ENCODE measurements around the gene MAP3K14. TPM values are rescaled to one million over a fixed set of nuclear protein-coding genes. Genes with fewer than 3 reads are reported as not detected.
A peak's percentile ranks its signal among the peaks of the same experiment; 100 is the strongest.

MAP3K14 gene
- total and polyA plus RNA-seq, 2 experiments from 2014 or later: 1.3 to 2.9 TPM

GRCh38 chr17:45218895-45219661, 97.7 kb downstream of the MAP3K14 start:
- Histone ChIP-seq H3K27me3 (peaks cover 62% of the 10 kb centered on the region), H3K4me1 (ENCODE audit: low read depth) (no peaks in the 10 kb centered on the region)

More at GRCh38 chr17:45218895-45219661, 97.7 kb downstream of the MAP3K14 start:
- Histone ChIP-seq H3K9me3 (ENCODE audit: low read depth) (no peaks in the 10 kb centered on the region), H3K4me3 (no peak overlapping the region), H3K27ac (no peak overlapping the region), H3K36me3 (no peaks in the 10 kb centered on the region)
- peak; percentile 85 to 86 for DNase-seq (ENCODE audit: low read depth in 1 of 2, low spot score in 1 of 2)
- peak; percentile 90 for TF ChIP-seq CTCF (IDR thresholded peaks at IDR 0.05; ENCODE audit: low read depth, low read length)

Other genes with a start within 250 kb of the MAP3K14 start
- gene PLCD3, start 184.5 kb downstream of the MAP3K14 start, total RNA-seq: 41.0 and 66.3 TPM in 2 replicates
- gene PLCD3, start 184.5 kb downstream of the MAP3K14 start, polyA plus RNA-seq: 36.0 and 41.7 TPM in 2 replicates
- 16.3 and 29.3 TPM in 2 replicates for gene ACBD4, start 181.3 kb downstream of the MAP3K14 start, total RNA-seq
- 20.5 and 30.5 TPM in 2 replicates for gene ACBD4, start 181.3 kb downstream of the MAP3K14 start, polyA plus RNA-seq
- gene HEXIM1, start 168.5 kb downstream of the MAP3K14 start, total RNA-seq: 20.9 and 34.8 TPM in 2 replicates
- gene HEXIM1, start 168.5 kb downstream of the MAP3K14 start, polyA plus RNA-seq: 17.7 and 17.9 TPM in 2 replicates
- 17.6 and 21.3 TPM in 2 replicates for gene HEXIM2, start 155.1 kb downstream of the MAP3K14 start, total RNA-seq
- gene HEXIM2, start 155.1 kb downstream of the MAP3K14 start, polyA plus RNA-seq: 14.5 and 22.3 TPM in 2 replicates
- gene FMNL1, start 95.1 kb downstream of the MAP3K14 start, total RNA-seq: 0.51 and 0.95 TPM in 2 replicates
- gene FMNL1, start 95.1 kb downstream of the MAP3K14 start, polyA plus RNA-seq: 0.83 and 1.2 TPM in 2 replicates
- gene SPATA32, start 54.9 kb downstream of the MAP3K14 start, total RNA-seq: 0.45 TPM in 1 of 2 replicates, not detected in the other
- gene SPATA32, start 54.9 kb downstream of the MAP3K14 start, polyA plus RNA-seq: not detected in 2 replicates
- 14.7 and 17.7 TPM in 2 replicates for gene ARHGAP27, start 115.8 kb upstream of the MAP3K14 start, total RNA-seq
- gene ARHGAP27, start 115.8 kb upstream of the MAP3K14 start, polyA plus RNA-seq: 5.6 and 12.3 TPM in 2 replicates
- gene PLEKHM1, start 173.7 kb upstream of the MAP3K14 start, total RNA-seq: 16.7 and 50.8 TPM in 2 replicates
- gene PLEKHM1, start 173.7 kb upstream of the MAP3K14 start, polyA plus RNA-seq: 13.1 and 13.5 TPM in 2 replicates

Measured in cardiac muscle cell (in vitro differentiated cells and primary cell).